Keratinocyte (primary cell): ENCODE results near the gene STOM. TPM values are rescaled to one million over a fixed set of nuclear protein-coding genes. Genes with fewer than 3 reads are reported as not detected.

Experiments used
- DNase-seq: peaks from one replicate; pipeline ENCODE4 v3.0.0-alpha.2; 2011; ENCODE audit warnings: low read depth, missing footprints, low spot score
- FAIRE-seq: peaks from 2 replicates; lab custom pipeline; 2011; peaks lifted over from hg19 to GRCh38; lab: Jason Lieb, UNC
- H2AFZ ChIP-seq: 2 replicates; pipeline ENCODE4 v1.6.0; 2012; ENCODE audit warnings: low read length, control low read depth, inconsistent platforms; ENCODE audit not compliant: control insufficient read depth
- H3K27ac ChIP-seq: 2 replicates; pipeline ENCODE4 v1.5.1; 2011; ENCODE audit warnings: low read length; ENCODE audit not compliant: control insufficient read depth, insufficient read depth
- H3K27me3 ChIP-seq: 3 replicates; pipeline ENCODE4 v1.6.0; 2011; ENCODE audit warnings: low read length; ENCODE audit not compliant: control insufficient read depth, insufficient read depth; ENCODE audit errors: extremely low read depth
- H3K36me3 ChIP-seq, 2 experiments: 2 replicates in 1 of 2; 3 replicates in 1 of 2; pipeline ENCODE4 v1.5.1; 2011; ENCODE audit warnings: low read length in 2 of 2, mild to moderate bottlenecking in 1 of 2; ENCODE audit not compliant: control insufficient read depth in 2 of 2, insufficient read depth in 2 of 2; ENCODE audit errors: extremely low read depth in 1 of 2
- H3K4me1 ChIP-seq: 3 replicates; pipeline ENCODE4 v1.5.1; 2011; ENCODE audit warnings: low read length; ENCODE audit not compliant: control insufficient read depth, insufficient read depth; ENCODE audit errors: extremely low read depth
- H3K4me2 ChIP-seq: 3 replicates; pipeline ENCODE4 v1.6.0; 2011; ENCODE audit warnings: low read depth, low read length; ENCODE audit not compliant: control insufficient read depth, insufficient read depth; ENCODE audit errors: extremely low read depth
- H3K4me3 ChIP-seq, 3 experiments: fragments of 200-600 bp in 1 of 3; sonication (generic) in 1 of 3; 2 replicates in 2 of 3; 3 replicates in 1 of 3; pipeline ENCODE4 v1.5.1; 2011 to 2016; ENCODE audit warnings: low read length in 3 of 3, mild to moderate bottlenecking in 3 of 3, control low read depth in 2 of 3, inconsistent platforms in 1 of 3, low read depth in 1 of 3, mixed read lengths in 1 of 3, mixed run types in 1 of 3, moderate library complexity in 1 of 3; ENCODE audit not compliant: control insufficient read depth in 2 of 3, insufficient read depth in 2 of 3; ENCODE audit errors: extremely low read depth in 1 of 3
- H3K79me2 ChIP-seq: 2 replicates; pipeline ENCODE4 v1.6.0; 2012; ENCODE audit warnings: low read length; ENCODE audit not compliant: control insufficient read depth, insufficient read depth
- H3K9ac ChIP-seq: 3 replicates; pipeline ENCODE4 v1.6.0; 2011; ENCODE audit warnings: low read length; ENCODE audit not compliant: control insufficient read depth, insufficient read depth; ENCODE audit errors: extremely low read depth
- H3K9me1 ChIP-seq: 3 replicates; pipeline ENCODE4 v1.6.0; 2011; ENCODE audit warnings: low read length; ENCODE audit not compliant: control insufficient read depth, insufficient read depth; ENCODE audit errors: extremely low read depth
- H3K9me3 ChIP-seq: 2 replicates; pipeline ENCODE4 v1.5.1; 2012; ENCODE audit warnings: low read depth, low read length; ENCODE audit not compliant: control insufficient read depth
- H4K20me1 ChIP-seq: 3 replicates; pipeline ENCODE4 v1.6.0; 2011; ENCODE audit warnings: low read length; ENCODE audit not compliant: control insufficient read depth, insufficient read depth; ENCODE audit errors: extremely low read depth
- CTCF ChIP-seq, 3 experiments: IDR thresholded peaks in 1 of 3; conservative IDR thresholded peaks in 1 of 3; optimal IDR thresholded peaks in 1 of 3; 2 replicates in 2 of 3; 3 replicates in 1 of 3; pipeline versions ENCODE3 to v1.5.1; 2011; ENCODE audit warnings: low read length in 3 of 3, mild to moderate bottlenecking in 3 of 3, moderate library complexity in 2 of 3, control low read depth in 1 of 3, inconsistent platforms in 1 of 3; ENCODE audit not compliant: insufficient read depth in 2 of 3; ENCODE audit errors: extremely low read depth in 1 of 3
- EZH2 ChIP-seq: IDR thresholded peaks from one replicate; pipeline ENCODE4 v1.6.1; 2012; ENCODE audit warnings: inconsistent platforms, mild to moderate bottlenecking, low read length, moderate library complexity
- dilution Hi-C: fragments of 300-500 bp; cut with MboI; formaldehyde crosslinking; loops from one replicate; pipeline ENCODE4 v1.7.0; 2020; ENCODE audit warnings: low sequenced_read_pairs; ENCODE audit not compliant: extremely low pct_ligation_motif_present
- polyA plus RNA-seq, 5 experiments: library from polyadenylated mRNA; depleted of rRNA in 3 of 5; stranded (reverse) in 3 of 5; stranded (forward) in 1 of 5; unstranded in 1 of 5; fragments of >200 nt; gene quantifications; 1 replicate in 1 of 5; 2 replicates in 3 of 5; 3 replicates in 1 of 5; pipeline versions ENCODE4 v1.2.1 to v1.2.3, GENCODE V29; 2011 to 2012; ENCODE audit warnings: missing spikeins in 2 of 5, low read depth in 1 of 5, low replicate concordance in 1 of 5

Gene STOM
- polyA plus RNA-seq, 1 donor (not counting 4 experiments of a cell fraction or from before 2014, with no cell fraction given) = 121 TPM

- no peak for TF ChIP-seq EZH2
- no peak for TF ChIP-seq CTCF (optimal IDR thresholded peaks at IDR 0.05 in 1 of 3, IDR thresholded peaks at IDR 0.05 in 1 of 3, conservative IDR thresholded peaks at IDR 0.05 in 1 of 3; ENCODE audit: extremely low read depth in 1 of 3, insufficient read depth in 2 of 3, low read length in 3 of 3)
- Histone ChIP-seq H3K9me1 (no peaks in the 10 kb centered on the region), H4K20me1 (no peaks in the 10 kb centered on the region), H2AFZ (no peak overlapping the region), H3K27ac (no peak overlapping the region), H3K9me3 (no peaks in the 10 kb centered on the region), H3K27me3 (no peaks in the 10 kb centered on the region), H3K4me3 (no peak overlapping the region), H3K4me1 (peaks cover 7% of the 10 kb centered on the region), H3K4me2 (no peak overlapping the region), H3K36me3 (peaks cover 11 to 37% of the 10 kb centered on the region in 2 experiments), H3K79me2 (no peaks in the 10 kb centered on the region), H3K9ac (no peak overlapping the region)
- dilution Hi-C loops = no loop called here
- FAIRE-seq (no peak), DNase-seq (no peak)
These were observed 67.7 kb downstream of the STOM start for GRCh38 chr9:121302341-121302740.

GRCh38 chr9:121301881-121302286 lies 68.2 kb downstream of the STOM start:
- Histone ChIP-seq H3K4me3 (no peak overlapping the region), H2AFZ (no peak overlapping the region), H3K79me2 (no peaks in the 10 kb centered on the region), H3K27me3 (no peaks in the 10 kb centered on the region), H3K9me3 (no peaks in the 10 kb centered on the region), H3K9ac (no peak overlapping the region), H3K9me1 (no peaks in the 10 kb centered on the region), H3K4me1 (peaks cover 7% of the 10 kb centered on the region), H4K20me1 (no peaks in the 10 kb centered on the region), H3K36me3 (peaks cover 11 to 37% of the 10 kb centered on the region in 2 experiments), H3K27ac (no peak overlapping the region), H3K4me2 (no peak overlapping the region)
- FAIRE-seq (no peak), DNase-seq (no peak)
- no peak for TF ChIP-seq EZH2
- no peak for TF ChIP-seq CTCF (optimal IDR thresholded peaks at IDR 0.05 in 1 of 3, IDR thresholded peaks at IDR 0.05 in 1 of 3, conservative IDR thresholded peaks at IDR 0.05 in 1 of 3; ENCODE audit: extremely low read depth in 1 of 3, insufficient read depth in 2 of 3, low read length in 3 of 3)
- dilution Hi-C loops = no loop called here
